ENCODE data around the gene KRTAP1-3.
"Not testable (repeated sequence)": the region's sequence is repeated elsewhere in the genome, so short reads cannot be mapped to it uniquely, and the experiment has no call there.

Gene KRTAP1-3

DNA sequence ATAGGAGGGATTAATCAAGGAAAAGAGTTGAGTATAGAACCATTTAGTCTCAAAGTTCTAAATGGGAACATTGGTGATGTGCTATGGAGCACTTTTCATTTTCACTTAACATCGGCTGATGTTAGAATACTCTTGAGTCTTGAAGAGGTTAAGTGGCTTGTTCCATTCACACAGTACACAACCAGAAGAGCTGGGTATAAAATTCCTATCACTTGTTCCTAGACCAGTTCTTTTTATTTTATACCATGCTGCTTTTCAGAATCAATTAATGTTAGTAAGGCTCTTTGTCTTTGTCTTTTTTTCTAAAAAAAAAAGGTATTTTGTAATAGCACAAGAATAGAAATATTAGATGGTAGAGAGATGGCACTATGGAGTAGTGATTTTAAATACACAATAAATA, 8.3 kb upstream of the KRTAP1-3 start:
- no peak overlapping the region for H3K27ac ChIP-seq
- DNase-seq (ENCODE audit: low spot score): no peak
- no peak overlapping the region for H3K4me3 ChIP-seq
- no peak for TF ChIP-seq CTCF (IDR thresholded peaks at IDR 0.05)

DNA sequence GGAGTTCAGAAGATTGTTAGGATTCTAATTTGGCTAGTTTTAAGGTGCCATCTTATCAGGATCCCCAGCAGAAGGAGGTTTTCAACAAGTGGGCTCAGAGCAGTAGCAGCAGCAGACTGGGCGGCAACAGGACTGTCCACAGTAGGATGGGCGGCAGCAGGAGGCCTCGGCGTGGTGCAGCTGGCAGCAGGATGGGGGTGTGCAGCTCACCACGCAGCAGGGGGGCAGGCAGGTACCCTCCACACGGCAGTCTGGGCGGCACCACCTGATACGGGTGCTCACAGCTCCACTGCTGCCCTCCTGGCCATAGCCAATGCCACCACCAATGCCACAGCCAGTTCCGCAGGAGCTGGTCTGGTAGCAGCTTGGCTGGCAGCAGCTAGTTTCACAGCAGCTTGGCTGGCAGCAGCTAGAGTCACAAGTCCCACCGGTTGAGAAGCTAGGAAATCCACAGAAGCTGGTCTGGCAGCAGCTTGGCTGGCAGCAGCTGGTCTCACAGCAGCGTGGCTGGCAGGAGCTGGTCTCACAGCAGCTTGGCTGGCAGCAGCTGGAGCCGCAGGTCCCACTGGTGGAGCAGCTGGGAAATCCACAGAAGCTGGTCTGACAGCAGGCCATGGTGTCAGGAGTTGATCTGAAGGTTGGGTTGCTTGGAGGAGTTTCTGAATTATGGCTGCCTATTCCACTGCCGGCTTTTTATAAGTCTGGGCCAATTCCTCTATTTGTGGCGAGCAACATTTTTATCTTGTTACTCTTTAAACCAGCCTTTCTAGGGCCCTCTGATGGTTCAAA, 6.3 kb upstream of the KRTAP1-3 start, which contains the start of gene KRTAP1-1:
KRTAP1-1 (minus strand) TSS at position 668 of the 789 bp plus-strand sequence; CDS start at position 615, 53 bp downstream.
- H3K27ac ChIP-seq; DNase-seq (ENCODE audit: low spot score); H3K4me3 ChIP-seq: not testable (repeated sequence)

DNA sequence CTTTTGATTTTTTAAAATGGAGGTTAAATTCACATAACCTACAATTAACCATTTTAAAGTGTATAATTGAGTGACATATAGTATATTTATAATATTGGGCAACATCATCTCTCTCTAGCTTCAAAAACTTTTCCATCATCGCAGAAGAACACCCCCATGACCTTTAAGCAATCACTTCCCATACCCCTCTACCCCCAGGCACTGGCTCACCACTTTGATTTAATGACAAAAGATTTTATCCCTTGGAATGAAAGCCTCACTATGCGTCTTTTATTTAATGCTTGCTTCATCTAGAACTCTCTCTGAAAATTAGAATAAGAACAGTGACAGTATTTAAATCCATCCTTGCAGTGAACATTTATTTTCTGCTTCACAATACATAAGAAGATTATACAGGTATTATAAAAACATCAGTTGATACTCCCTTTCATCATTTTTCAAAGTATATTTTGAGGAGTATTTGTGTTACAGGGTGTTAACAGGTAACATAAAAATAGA, 3.2 kb upstream of the KRTAP1-3 start:
- no peak overlapping the region for H3K27ac ChIP-seq
- TF ChIP-seq CTCF (IDR thresholded peaks at IDR 0.05): no peak
- H3K4me3 ChIP-seq: no peak overlapping the region
- DNase-seq (ENCODE audit: low spot score): no peak

GRCh38 chr17:41029633-41030245, 4.9 kb downstream of the KRTAP1-3 start, which contains the start of gene KRTAP1-4:
Gene KRTAP1-4, minus strand, starts transcription at chr17:41030195. Its CDS starts 117 bp downstream, at chr17:41030078.
- no peak for DNase-seq (ENCODE audit: low spot score)
- TF ChIP-seq CTCF (IDR thresholded peaks at IDR 0.05): no peak
- no peak within 1 kb of the TSS for H3K27ac ChIP-seq
- H3K4me3 ChIP-seq: no peak within 1 kb of the TSS

- DNase-seq (ENCODE audit: low spot score): no peak
- Histone ChIP-seq H3K27ac (no peak within 1 kb of the TSS), H3K4me3 (no peak within 1 kb of the TSS)
- TF ChIP-seq CTCF (IDR thresholded peaks at IDR 0.05): no peak
These were observed 7.8 kb downstream of the KRTAP1-3 start, which contains the start of gene KRTAP1-5 for GRCh38 chr17:41026715-41027471. Gene KRTAP1-5, minus strand, starts transcription at chr17:41027208. Its CDS starts 53 bp downstream, at chr17:41027155.

DNA sequence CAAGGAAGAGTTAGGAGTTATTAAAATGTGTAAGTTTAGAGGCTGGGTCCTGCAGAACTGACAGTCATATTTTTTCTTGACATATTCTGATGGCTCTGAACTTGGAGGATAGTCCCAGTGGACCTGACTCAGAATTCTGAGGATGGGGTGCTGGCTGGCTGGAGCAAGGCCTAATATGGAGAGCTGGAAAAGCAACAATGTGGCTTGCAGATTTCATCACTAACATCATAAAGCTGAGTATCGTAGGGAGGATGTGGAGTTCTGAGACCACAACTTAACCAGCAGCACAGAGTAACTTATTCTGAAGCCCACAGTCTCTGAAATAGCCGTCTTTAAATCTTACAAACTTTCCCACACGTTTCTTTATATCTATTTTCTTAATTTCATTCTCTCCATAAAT, 10.0 kb downstream of the KRTAP1-3 start:
- Histone ChIP-seq H3K4me3 (no peak overlapping the region), H3K27ac (no peak overlapping the region)
- no peak for DNase-seq (ENCODE audit: low spot score)
- no peak for TF ChIP-seq CTCF (IDR thresholded peaks at IDR 0.05)

- no peak overlapping the region for H3K27ac ChIP-seq
- TF ChIP-seq CTCF (IDR thresholded peaks at IDR 0.05): no peak
- no peak overlapping the region for H3K4me3 ChIP-seq
- DNase-seq (ENCODE audit: low spot score): no peak
These were observed 14.3 kb downstream of the KRTAP1-3 start for GRCh38 chr17:41020336-41020735.
